Breast epithelium (tissue), 4 donors: Measurements from ENCODE around the gene FAM181A. TPM values are rescaled to one million over a fixed set of nuclear protein-coding genes. Genes with fewer than 3 reads are reported as not detected.

Experiments used
- DNase-seq, 2 donors: peaks; one replicate each; pipeline ENCODE4 v3.0.0-alpha.2; 2019; ENCODE audit warnings: low spot score in 2 of 2
- H3K27ac ChIP-seq, 2 donors: fragments of 200-600 bp; sonication (generic) in 1 of 2; one replicate each; pipeline ENCODE4 v1.5.1; 2016 to 2019; ENCODE audit warnings: mild to moderate bottlenecking in 1 of 2
- H3K27me3 ChIP-seq, 2 donors: fragments of 200-600 bp; sonication (generic) in 1 of 2; one replicate each; pipeline versions ENCODE4 v1.5.1 to v1.6.0; 2017 to 2019; ENCODE audit warnings: control low read depth in 1 of 2, mild to moderate bottlenecking in 1 of 2
- H3K36me3 ChIP-seq: fragments of 200-600 bp; one replicate; pipeline ENCODE4 v1.5.1; 2019
- H3K4me1 ChIP-seq, 2 donors: fragments of 200-600 bp; sonication (generic); one replicate each; pipeline ENCODE4 v1.5.1; 2016 to 2019; ENCODE audit warnings: control low read depth in 1 of 2
- H3K4me3 ChIP-seq, 3 donors: fragments of 200-600 bp; sonication (generic); 1 replicate in 2 of 3; 2 replicates in 1 of 3; pipeline ENCODE4 v1.5.1; 2016 to 2019; ENCODE audit warnings: mild to moderate bottlenecking in 3 of 3, moderate library complexity in 2 of 3
- H3K9me3 ChIP-seq, 2 donors: fragments of 200-600 bp; sonication (generic) in 1 of 2; one replicate each; pipeline ENCODE4 v1.5.1; 2016 to 2019; ENCODE audit warnings: control low read depth in 1 of 2
- POLR2A ChIP-seq: fragments of 450-650 bp; IDR thresholded peaks from one replicate; pipeline ENCODE4 v1.6.1; 2016; ENCODE audit warnings: antibody characterized with exemption, mild to moderate bottlenecking, moderate library complexity
- POLR2AphosphoS5 ChIP-seq, 3 donors: sonication (generic); formaldehyde crosslinking; IDR thresholded peaks; one replicate each; pipeline ENCODE4 v1.6.1; 2017; ENCODE audit warnings: antibody characterized with exemption in 3 of 3
- intact Hi-C: fragments of 100-400 bp; cut with DNase I; formaldehyde crosslinking; loops from one replicate; pipeline ENCODE4 v1.15.1; 2023; ENCODE audit warnings: low total_unique reads
- total RNA-seq, 3 donors: library from RNA; depleted of rRNA; stranded (reverse); fragments of >200 nt; gene quantifications; one replicate each; pipeline ENCODE4 v1.1.0, GENCODE V29; 2016
- TF ChIP-seq, protein P1 (sequence below), 3 donors: fragments of 450-650 bp; IDR thresholded peaks; one replicate each; pipeline ENCODE4 v1.5.1; 2016 to 2017; ENCODE audit warnings: antibody characterized with exemption in 3 of 3, mild to moderate bottlenecking in 3 of 3, moderate library complexity in 3 of 3

The FAM181A gene
- total RNA-seq, 3 donors from 2014 or later, result not detected

DNA sequence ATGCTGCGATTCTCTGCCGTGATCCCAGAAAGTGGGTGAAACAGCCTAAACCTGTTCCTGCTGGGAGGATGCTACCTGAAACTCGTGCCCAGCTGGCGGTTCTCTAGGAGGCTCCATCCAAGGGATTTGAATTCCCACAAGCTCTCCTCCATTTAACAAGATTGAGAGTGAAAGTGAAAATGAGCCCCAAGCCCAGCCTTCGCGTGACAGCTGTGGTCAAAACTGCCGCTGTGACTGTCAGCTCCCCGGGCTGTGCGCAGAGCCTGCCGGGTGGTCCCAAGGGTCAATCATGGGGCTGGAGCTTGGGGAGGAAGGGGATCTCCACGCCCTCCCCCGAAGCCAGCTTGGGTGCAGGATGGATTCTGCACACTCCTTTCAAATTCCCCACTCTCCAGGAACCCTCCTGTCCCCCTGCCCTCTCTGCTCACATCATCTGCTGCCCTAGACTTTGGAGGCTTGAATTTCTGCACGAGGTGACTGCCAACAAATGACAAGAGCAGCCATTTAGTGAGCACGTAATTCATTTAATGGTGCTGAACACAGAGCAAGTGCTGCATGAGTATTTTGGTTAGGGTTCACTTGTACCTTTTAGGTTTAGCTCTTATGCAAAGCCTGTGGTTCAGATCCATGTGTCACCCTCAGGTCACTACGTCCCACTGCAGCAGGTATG lies 44.0 kb downstream of the FAM181A start:
- TF ChIP-seq, protein P1, sequence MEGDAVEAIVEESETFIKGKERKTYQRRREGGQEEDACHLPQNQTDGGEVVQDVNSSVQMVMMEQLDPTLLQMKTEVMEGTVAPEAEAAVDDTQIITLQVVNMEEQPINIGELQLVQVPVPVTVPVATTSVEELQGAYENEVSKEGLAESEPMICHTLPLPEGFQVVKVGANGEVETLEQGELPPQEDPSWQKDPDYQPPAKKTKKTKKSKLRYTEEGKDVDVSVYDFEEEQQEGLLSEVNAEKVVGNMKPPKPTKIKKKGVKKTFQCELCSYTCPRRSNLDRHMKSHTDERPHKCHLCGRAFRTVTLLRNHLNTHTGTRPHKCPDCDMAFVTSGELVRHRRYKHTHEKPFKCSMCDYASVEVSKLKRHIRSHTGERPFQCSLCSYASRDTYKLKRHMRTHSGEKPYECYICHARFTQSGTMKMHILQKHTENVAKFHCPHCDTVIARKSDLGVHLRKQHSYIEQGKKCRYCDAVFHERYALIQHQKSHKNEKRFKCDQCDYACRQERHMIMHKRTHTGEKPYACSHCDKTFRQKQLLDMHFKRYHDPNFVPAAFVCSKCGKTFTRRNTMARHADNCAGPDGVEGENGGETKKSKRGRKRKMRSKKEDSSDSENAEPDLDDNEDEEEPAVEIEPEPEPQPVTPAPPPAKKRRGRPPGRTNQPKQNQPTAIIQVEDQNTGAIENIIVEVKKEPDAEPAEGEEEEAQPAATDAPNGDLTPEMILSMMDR (IDR thresholded peaks at IDR 0.05), result no peak
- TF ChIP-seq POLR2AphosphoS5 (IDR thresholded peaks at IDR 0.05) (no peak), POLR2A (no peak)
- intact Hi-C loops, result no loop called here
- H3K36me3 ChIP-seq, result no peaks in the 10 kb centered on the region
- H3K27ac ChIP-seq, result peak overlapping the region in 1 of 2 donors; percentile 19
- H3K4me1 ChIP-seq, result no peaks in the 10 kb centered on the region
- H3K9me3 ChIP-seq, result no peaks in the 10 kb centered on the region
- H3K4me3 ChIP-seq, result peak overlapping the region; percentile 27 to 67 (median 44)
- H3K27me3 ChIP-seq, result no peaks in the 10 kb centered on the region
- DNase-seq, result peak in 1 of 2 donors; percentile 23

- no peak for DNase-seq
- Histone ChIP-seq H3K4me1 (no peaks in the 10 kb centered on the region), H3K27ac (no peak overlapping the region), H3K4me3 (peak overlapping the region in 1 of 3 donors; percentile 67), H3K27me3 (no peaks in the 10 kb centered on the region), H3K9me3 (no peaks in the 10 kb centered on the region), H3K36me3 (no peaks in the 10 kb centered on the region)
- intact Hi-C loops, result no loop called here
- TF ChIP-seq POLR2A (no peak), POLR2AphosphoS5 (IDR thresholded peaks at IDR 0.05) (no peak)
- TF ChIP-seq, protein P1 (IDR thresholded peaks at IDR 0.05), result no peak
These were observed 44.5 kb downstream of the FAM181A start for GRCh38 chr14:93971635-93972027.

DNA sequence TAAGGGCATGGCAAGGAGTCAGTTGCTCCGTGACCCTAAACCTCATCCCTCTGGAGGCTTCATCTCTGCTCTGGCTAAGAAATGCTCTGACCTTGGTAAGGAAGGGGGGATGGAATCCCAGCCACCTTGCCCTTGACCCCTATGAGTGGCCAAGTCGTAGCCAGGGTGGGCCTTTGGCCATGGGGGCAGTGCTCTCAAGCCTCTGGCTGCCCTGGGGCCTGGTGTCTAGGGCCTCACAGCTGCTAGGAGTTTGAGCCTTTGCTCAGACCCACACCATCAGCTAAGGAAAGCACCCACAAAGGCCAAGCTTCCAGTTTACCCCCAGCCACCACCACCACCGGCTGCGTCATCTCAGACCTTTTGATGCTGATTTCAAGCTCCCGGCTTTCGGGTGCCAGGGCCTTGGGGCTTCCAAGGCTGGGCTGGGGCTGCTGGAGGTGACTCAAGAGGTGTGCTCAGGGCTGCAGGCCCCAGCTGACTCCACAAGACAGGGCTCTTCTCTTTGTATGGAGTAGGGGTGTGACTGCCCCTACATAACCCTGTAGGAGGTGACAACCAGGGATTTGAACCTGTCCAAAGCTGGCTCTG lies 45.6 kb downstream of the FAM181A start:
- intact Hi-C loops, result no loop called here
- Histone ChIP-seq H3K9me3 (no peaks in the 10 kb centered on the region), H3K27me3 (no peaks in the 10 kb centered on the region), H3K27ac (no peak overlapping the region), H3K4me1 (no peaks in the 10 kb centered on the region), H3K4me3 (no peak overlapping the region), H3K36me3 (no peaks in the 10 kb centered on the region)
- TF ChIP-seq, protein P1 (IDR thresholded peaks at IDR 0.05), result no peak
- TF ChIP-seq POLR2A (no peak), POLR2AphosphoS5 (IDR thresholded peaks at IDR 0.05) (no peak)
- no peak for DNase-seq

DNA sequence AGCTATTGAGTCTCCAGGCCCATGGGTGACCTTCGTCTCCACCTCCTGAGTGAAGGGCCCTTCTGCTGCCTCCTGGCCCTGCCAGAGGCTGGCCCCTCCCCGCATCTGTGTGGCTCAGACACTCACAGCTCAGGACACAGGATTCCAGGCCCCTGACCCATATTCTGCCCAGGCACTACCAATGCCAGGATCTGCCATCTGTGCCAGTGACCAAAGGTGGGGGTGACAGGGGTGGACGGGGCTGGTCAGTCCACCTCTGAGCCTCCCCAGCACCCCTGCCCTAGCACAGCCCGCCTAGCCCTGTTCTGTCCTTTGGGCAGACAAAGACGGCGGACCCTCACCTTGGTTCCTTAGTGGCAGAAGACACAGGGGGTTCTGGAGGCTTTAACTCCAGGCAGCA lies 46.5 kb downstream of the FAM181A start:
- intact Hi-C loops, result no loop called here
- no peak overlapping the region for H3K27ac ChIP-seq
- no peaks in the 10 kb centered on the region for H3K9me3 ChIP-seq
- no peak for TF ChIP-seq POLR2A
- TF ChIP-seq, protein P1 (IDR thresholded peaks at IDR 0.05), result no peak
- no peak for TF ChIP-seq POLR2AphosphoS5 (IDR thresholded peaks at IDR 0.05)
- no peaks in the 10 kb centered on the region for H3K4me1 ChIP-seq
- no peaks in the 10 kb centered on the region for H3K36me3 ChIP-seq
- DNase-seq, result no peak
- no peaks in the 10 kb centered on the region for H3K27me3 ChIP-seq
- no peak overlapping the region for H3K4me3 ChIP-seq

- intact Hi-C loops, result no loop called here
- DNase-seq, result no peak
- Histone ChIP-seq H3K27ac (no peak overlapping the region), H3K4me1 (no peaks in the 10 kb centered on the region), H3K36me3 (no peaks in the 10 kb centered on the region), H3K27me3 (no peaks in the 10 kb centered on the region), H3K9me3 (no peaks in the 10 kb centered on the region), H3K4me3 (no peak overlapping the region)
- TF ChIP-seq POLR2AphosphoS5 (IDR thresholded peaks at IDR 0.05) (no peak), POLR2A (no peak)
- TF ChIP-seq, protein P1 (IDR thresholded peaks at IDR 0.05), result no peak
These were observed 47.2 kb downstream of the FAM181A start for GRCh38 chr14:93974299-93974698.
